Loucy (cell line): Measurements from ENCODE around the gene PFAS.

Experiments
- H2AFZ ChIP-seq: fragments of 200-600 bp; sonication (generic); 2 replicates; pipeline ENCODE4 v1.6.0; 2016; ENCODE audit warnings: antibody characterized with exemption, mild to moderate bottlenecking, low read length, moderate library complexity
- H3F3A ChIP-seq: fragments of 200-600 bp; 2 replicates; pipeline ENCODE4 v1.6.0; 2016; ENCODE audit warnings: antibody characterized with exemption, low read depth, mild to moderate bottlenecking
- H3K27me3 ChIP-seq: fragments of 200-600 bp; sonication (generic); 2 replicates; pipeline ENCODE4 v1.6.1; 2014; ENCODE audit warnings: low read length, mild to moderate bottlenecking; ENCODE audit not compliant: insufficient read depth, poor library complexity, severe bottlenecking
- H3K36me3 ChIP-seq: fragments of 200-600 bp; sonication (generic); 2 replicates; pipeline ENCODE4 v1.6.1; 2016; ENCODE audit warnings: low read length; ENCODE audit not compliant: insufficient read depth
- H3K4me1 ChIP-seq: fragments of 200-600 bp; sonication (generic); 2 replicates; pipeline ENCODE4 v1.5.1; 2014; ENCODE audit warnings: low read length, mild to moderate bottlenecking; ENCODE audit not compliant: insufficient read depth, poor library complexity, severe bottlenecking
- H3K4me2 ChIP-seq: fragments of 200-600 bp; sonication (generic); 2 replicates; pipeline ENCODE4 v1.6.0; 2014; ENCODE audit warnings: antibody characterized with exemption, low read length, low read depth, mild to moderate bottlenecking; ENCODE audit not compliant: poor library complexity, severe bottlenecking
- H3K4me3 ChIP-seq: fragments of 200-600 bp; sonication (generic); 2 replicates; pipeline ENCODE4 v1.5.1; 2014; ENCODE audit warnings: low read length, mild to moderate bottlenecking, mixed read lengths; ENCODE audit not compliant: poor library complexity, severe bottlenecking
- H3K79me2 ChIP-seq: fragments of 200-600 bp; sonication (generic); 2 replicates; pipeline ENCODE4 v1.6.1; 2014; ENCODE audit warnings: low read length; ENCODE audit not compliant: insufficient read depth
- H3K9ac ChIP-seq: fragments of 200-600 bp; sonication (generic); 2 replicates; pipeline ENCODE4 v1.6.0; 2014; ENCODE audit warnings: mild to moderate bottlenecking, low read depth, low read length, moderate library complexity; ENCODE audit not compliant: poor library complexity, severe bottlenecking
- H3K9me2 ChIP-seq: fragments of 200-600 bp; sonication (generic); replicated peaks from 2 replicates; pipeline ENCODE4 v1.6.1; 2016; ENCODE audit warnings: low read depth, low read length, mixed read lengths
- H3K9me3 ChIP-seq: fragments of 200-600 bp; sonication (generic); 2 replicates; pipeline ENCODE4 v1.6.1; 2014; ENCODE audit warnings: mild to moderate bottlenecking, antibody characterized with exemption, low read length, low read depth; ENCODE audit not compliant: insufficient read depth
- H4K20me1 ChIP-seq: fragments of 200-600 bp; sonication (generic); 2 replicates; pipeline ENCODE4 v1.6.0; 2014; ENCODE audit warnings: antibody characterized with exemption, low read length, mild to moderate bottlenecking; ENCODE audit not compliant: insufficient read depth, poor library complexity, severe bottlenecking
- CTCF ChIP-seq: fragments of 200-600 bp; sonication (generic); conservative IDR thresholded peaks from 2 replicates; pipeline ENCODE4 v1.5.1; 2014; ENCODE audit warnings: mild to moderate bottlenecking, antibody characterized with exemption, low read length
- EZH2phosphoT487 ChIP-seq: fragments of 200-600 bp; IDR thresholded peaks from 2 replicates; pipeline ENCODE4 v1.6.1; 2018; ENCODE audit warnings: antibody characterized with exemption, mild to moderate bottlenecking, moderate library complexity, borderline replicate concordance

PFAS gene

GRCh38 chr17:8220783-8221662 is 28.1 kb upstream of the PFAS start:
- H3K4me1 ChIP-seq = peaks cover 8% of the 10 kb centered on the region
- no peaks in the 10 kb centered on the region for H3K27me3 ChIP-seq
- no peaks in the 10 kb centered on the region for H3K9me3 ChIP-seq
- peak overlapping the region; percentile 87 for H3K4me3 ChIP-seq
- peak overlapping the region; percentile 89 for H3K4me2 ChIP-seq
- no peaks in the 10 kb centered on the region for H3K9me2 ChIP-seq
- no peaks in the 10 kb centered on the region for H4K20me1 ChIP-seq
- H3K9ac ChIP-seq = peak overlapping the region; percentile 98
- peak overlapping the region; percentile 95 for H2AFZ ChIP-seq
- no peak for TF ChIP-seq CTCF
- TF ChIP-seq EZH2phosphoT487 = no peak
- peaks cover 16% of the 10 kb centered on the region for H3F3A ChIP-seq
- H3K36me3 ChIP-seq = no peaks in the 10 kb centered on the region
- H3K79me2 ChIP-seq = no peaks in the 10 kb centered on the region

- H3K4me1 ChIP-seq = peaks cover 8% of the 10 kb centered on the region
- no peaks in the 10 kb centered on the region for H3K79me2 ChIP-seq
- H2AFZ ChIP-seq = peak overlapping the region; percentile 95
- H3K9me2 ChIP-seq = no peaks in the 10 kb centered on the region
- peak overlapping the region; percentile 87 for H3K4me3 ChIP-seq
- peak overlapping the region; percentile 89 for H3K4me2 ChIP-seq
- H3K9ac ChIP-seq = peak overlapping the region; percentile 98
- H3K27me3 ChIP-seq = no peaks in the 10 kb centered on the region
- H4K20me1 ChIP-seq = no peaks in the 10 kb centered on the region
- peaks cover 16% of the 10 kb centered on the region for H3F3A ChIP-seq
- H3K36me3 ChIP-seq = no peaks in the 10 kb centered on the region
- H3K9me3 ChIP-seq = no peaks in the 10 kb centered on the region
- no peak for TF ChIP-seq CTCF
- no peak for TF ChIP-seq EZH2phosphoT487
Measured at GRCh38 chr17:8221663-8222379, 27.3 kb upstream of the PFAS start.

- H3K9me2 ChIP-seq = no peaks in the 10 kb centered on the region
- H2AFZ ChIP-seq = no peak overlapping the region
- no peaks in the 10 kb centered on the region for H3K79me2 ChIP-seq
- no peaks in the 10 kb centered on the region for H4K20me1 ChIP-seq
- no peaks in the 10 kb centered on the region for H3K9me3 ChIP-seq
- H3K27me3 ChIP-seq = no peaks in the 10 kb centered on the region
- H3K4me2 ChIP-seq = peak overlapping the region; percentile 89
- peak overlapping the region; percentile 87 for H3K4me3 ChIP-seq
- H3K36me3 ChIP-seq = peaks cover 3% of the 10 kb centered on the region; the same call in 1 of the 2 replicates
- peaks cover 16% of the 10 kb centered on the region for H3F3A ChIP-seq
- peaks cover 8% of the 10 kb centered on the region for H3K4me1 ChIP-seq
- no peak for TF ChIP-seq EZH2phosphoT487
- TF ChIP-seq CTCF = no peak
- H3K9ac ChIP-seq = peak overlapping the region; percentile 98
Measured at GRCh38 chr17:8222380-8222629, 26.8 kb upstream of the PFAS start.
